Measurements from ENCODE around the gene ABRACL.
"Not testable (repeated sequence)": the region's sequence is repeated elsewhere in the genome, so short reads cannot be mapped to it uniquely, and the experiment has no call there.

The ABRACL gene

DNA sequence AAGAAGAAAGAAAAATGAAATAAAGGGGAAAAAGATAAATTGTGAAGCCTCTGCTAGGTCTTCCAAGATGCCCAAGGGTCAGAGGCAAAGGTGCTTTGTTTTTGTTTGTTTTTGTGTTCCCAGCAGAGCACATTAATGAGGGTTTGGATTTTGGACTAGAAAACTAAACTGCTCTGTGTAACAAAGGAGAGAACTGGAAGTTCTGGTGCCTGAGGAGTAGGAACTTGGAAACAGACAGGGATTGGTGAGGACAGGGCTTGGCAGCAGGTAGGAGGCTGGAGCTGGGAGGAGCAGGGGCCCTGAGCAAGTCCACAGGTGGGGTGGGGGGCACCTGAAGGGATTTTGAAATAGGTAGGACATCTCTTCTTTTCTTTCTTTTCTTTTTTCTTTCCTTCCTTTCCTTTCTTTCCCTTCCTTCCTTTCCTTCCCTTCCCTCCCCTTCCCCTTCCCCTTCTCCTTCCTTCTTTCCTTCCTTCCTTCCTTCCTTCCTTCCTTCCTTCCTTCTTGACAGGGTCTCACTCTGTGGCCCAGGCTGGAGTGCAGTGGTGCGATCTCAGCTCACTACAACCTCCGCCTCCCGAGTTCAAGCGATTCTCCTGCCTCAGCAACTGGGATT is 15.3 kb upstream of the ABRACL start:
- DNase-seq, result no peak

- no peak for DNase-seq
These were observed 13.6 kb upstream of the ABRACL start for GRCh38 chr6:139014945-139015344.

GRCh38 chr6:139016337-139017213 is 12.0 kb upstream of the ABRACL start:
- peak; percentile 53 for DNase-seq

DNA sequence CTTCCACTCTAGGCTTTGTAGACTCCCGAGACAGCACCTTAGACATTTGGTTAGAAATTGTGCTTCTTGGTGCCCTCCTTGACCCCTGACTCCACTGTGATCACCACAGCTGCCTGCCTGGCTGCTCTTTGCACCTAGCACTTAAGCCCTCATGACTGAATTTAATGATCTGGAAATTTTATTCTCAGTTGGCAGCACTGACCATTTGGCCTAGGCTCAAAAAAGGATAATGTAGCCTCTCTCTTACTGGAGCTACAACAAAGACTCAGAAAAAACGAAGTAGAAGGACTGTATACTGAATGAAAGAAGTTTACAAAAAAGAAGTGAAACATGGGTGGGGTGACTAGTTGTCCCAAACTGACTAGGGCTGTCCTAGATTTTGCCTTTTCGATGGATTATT is 11.3 kb upstream of the ABRACL start:
- no peak for DNase-seq

GRCh38 chr6:139019722-139020121 is 8.8 kb upstream of the ABRACL start:
- no peak for DNase-seq

GRCh38 chr6:139020689-139021088 is 7.9 kb upstream of the ABRACL start:
- no peak for DNase-seq

DNA sequence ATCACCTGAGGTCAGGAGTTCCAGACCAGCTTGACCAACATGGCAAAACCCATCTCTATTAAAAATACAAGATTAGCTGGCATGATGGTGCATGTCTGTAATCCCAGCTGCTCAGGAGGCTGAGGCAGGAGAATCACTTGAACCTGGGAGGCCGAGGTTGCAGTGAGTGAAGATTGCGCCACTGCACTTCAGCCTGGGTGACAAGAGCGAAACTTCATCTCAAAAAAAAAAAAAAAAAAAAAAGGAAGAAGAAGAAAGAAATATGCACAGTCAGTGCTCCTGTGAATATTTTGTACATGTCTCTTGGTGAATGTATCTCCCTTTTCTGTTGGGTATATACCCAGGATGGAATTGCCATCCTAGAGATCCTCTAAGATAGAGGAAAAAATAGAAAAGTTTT is 3.1 kb upstream of the ABRACL start:
- DNase-seq, result peak; percentile 54

GRCh38 chr6:139027620-139028182 is 844 bp upstream of the ABRACL start:
- peak; percentile 54 for DNase-seq

DNA sequence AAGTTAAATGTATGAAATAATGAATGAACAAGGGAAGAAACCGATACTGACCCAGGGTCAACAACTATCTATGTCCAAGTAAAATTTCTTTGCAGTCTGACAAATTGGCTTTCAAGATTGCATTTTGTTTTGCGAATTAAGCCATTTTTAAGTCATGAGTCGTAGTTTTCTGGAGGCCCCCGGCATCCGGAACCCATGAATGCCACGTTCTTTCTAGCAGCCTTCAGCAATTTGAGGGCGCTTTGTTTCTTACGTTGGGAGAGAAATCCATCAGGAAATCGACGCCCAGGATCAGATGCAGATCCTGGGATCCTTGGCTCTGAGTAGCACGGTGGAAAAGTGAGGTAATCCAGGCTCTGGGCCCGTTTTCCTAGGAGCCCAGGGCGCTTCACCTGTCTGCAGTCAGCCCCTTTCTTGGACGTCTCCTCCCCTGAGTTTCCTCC is 309 bp upstream of the ABRACL start:
- DNase-seq, result peak; percentile 29

DNA sequence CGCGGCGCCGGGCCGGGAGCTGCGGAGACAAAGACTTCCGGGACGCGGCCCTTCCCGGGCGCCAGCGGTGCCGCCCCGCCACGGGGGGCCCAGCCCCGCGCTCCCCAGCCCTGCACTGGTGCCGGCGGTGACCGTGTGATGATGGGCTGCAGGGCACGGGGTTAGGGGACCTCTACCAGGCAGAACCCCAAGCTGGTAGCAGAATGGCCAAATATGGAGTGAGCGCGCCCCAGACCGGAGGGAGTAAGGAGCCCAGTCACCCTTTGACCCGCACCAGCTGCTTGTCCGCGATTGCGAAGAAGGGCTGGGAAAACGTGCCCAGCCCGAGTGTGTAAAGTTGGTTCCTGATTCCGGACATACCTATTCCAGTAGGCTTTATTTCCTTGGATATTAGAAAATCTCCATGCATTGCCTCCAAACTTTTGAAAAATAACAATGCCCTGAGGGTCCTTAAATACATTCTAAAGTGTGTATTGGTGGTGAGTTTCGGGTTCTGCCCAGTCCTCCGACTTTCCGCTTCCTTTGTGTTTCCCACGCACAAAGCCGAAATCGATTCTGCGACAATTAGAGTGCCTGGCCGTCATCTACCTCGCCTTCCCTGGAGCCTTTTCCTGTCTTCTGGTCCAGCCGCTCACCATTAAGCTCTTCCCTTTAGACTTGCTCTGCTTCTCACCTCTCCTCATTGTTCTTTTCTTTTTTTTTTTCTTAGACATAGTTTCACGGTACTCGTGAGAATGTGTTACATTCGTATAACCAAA is 1.1 kb downstream of the ABRACL start:
- DNase-seq, result peak; percentile 71

DNA sequence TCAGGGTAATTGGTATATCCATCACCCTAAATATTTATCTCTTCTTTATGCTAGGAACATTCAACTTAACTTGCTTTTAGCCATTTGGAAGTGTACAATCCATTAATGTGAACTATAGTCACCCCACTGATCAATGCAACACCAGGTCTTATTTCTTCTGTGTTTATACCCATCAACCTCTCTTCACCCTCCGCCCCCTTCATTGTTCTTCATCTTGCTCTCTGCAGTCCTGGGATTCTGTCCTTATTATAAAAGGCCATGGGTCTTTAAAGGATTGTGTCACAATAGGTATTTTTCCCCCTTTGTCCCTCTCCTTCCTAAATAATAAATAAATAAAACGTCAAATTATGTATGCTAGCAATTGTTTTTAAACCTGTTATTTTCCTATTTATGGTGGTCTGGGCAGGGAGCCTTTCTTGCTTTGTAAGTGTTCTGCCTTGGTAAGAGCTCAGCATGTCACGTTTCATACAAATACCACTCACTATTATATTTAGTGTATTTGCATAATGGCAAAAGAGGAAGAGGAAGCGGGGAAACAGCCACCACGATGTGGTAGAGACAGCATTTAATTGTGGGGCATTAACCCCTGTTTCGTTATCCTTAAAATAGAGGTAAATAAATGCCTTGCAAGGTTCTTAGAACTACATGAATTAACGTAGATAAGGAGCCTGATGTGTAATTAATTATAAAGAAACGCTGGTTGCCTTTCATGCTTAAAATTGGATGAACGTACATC is 1.9 kb downstream of the ABRACL start:
- peak; percentile 77 for DNase-seq

DNA sequence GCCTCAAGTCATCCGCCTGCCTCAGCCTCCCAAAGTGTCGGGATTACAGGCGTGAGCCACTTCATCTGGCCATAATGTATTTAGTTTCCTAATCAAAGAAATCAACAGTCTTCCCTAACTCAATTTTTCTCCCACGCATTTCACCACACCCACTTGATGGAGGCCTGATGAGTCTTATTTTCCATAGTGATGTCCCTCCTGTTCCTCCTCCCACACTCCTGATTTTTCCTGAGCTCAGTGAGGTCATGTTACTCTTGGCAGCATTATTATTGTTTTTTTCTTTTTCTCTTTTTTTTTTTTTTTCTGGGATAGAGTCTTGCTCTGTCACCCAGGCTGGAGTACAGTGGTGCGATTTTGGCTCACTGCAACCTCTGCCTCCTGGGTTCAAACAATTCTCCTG is 8.9 kb downstream of the ABRACL start:
- DNase-seq, result peak; percentile 11

DNA sequence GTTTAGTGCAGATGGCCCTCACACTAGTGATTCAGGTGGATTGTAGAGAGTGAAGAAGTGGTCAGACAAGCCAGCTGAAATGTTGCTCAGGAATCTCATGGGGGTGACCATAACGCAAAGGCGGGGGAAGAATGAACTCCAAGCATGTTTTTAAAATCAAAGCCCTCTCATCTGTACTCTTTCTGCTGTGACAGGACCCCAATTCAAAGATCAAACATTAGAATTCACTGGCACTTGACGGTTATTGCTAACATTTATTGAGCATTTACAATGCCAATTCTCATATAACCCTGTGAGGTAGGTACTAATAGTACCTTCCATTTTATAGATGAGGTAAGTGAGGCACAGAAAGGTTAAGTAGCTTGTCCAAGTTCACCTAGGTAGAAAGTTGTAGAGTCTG is 15.7 kb downstream of the ABRACL start:
- no peak for DNase-seq

GRCh38 chr6:139047677-139048076 is 19.1 kb downstream of the ABRACL start:
- no peak for DNase-seq

- peak; percentile 16 for DNase-seq
These were observed 20.4 kb downstream of the ABRACL start for GRCh38 chr6:139048912-139049311.

- not testable (repeated sequence) for DNase-seq
These were observed 21.7 kb downstream of the ABRACL start for GRCh38 chr6:139050131-139050769.

- no peak for DNase-seq
These were observed 22.3 kb downstream of the ABRACL start for GRCh38 chr6:139050770-139051313.

DNA sequence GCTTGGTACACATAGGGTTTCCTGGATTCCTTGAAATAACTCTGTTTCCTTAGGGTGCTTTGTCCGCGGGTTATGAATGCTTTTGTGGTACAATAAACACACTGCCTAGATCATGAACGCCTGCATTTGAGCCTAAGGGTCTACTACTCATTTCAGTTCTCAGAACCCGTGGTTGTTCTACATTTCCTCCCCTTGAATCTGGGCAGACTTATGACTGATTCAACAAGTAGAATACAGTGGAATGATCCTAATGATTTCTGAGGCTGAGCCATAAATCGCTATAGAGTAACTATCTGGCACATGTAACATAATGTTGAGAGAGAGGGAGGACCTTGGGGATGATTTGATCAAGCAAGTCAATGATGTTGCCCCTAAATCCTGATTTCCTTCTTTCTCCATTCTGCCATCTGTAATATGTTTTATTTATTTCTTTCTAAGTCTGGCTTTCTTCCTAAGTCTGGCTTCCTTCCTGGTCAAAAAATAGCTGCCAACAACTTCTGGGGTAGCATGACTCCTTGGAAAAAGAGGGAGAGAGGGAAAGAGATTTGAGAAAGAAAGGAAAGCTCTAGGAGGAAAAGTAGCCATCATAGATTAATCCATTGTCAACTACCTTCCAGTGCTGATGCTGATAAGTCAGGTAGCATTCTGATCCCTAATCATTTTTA is 23.0 kb downstream of the ABRACL start:
- DNase-seq, result no peak

GRCh38 chr6:139053382-139053781 is 24.8 kb downstream of the ABRACL start:
- no peak for DNase-seq

DNA sequence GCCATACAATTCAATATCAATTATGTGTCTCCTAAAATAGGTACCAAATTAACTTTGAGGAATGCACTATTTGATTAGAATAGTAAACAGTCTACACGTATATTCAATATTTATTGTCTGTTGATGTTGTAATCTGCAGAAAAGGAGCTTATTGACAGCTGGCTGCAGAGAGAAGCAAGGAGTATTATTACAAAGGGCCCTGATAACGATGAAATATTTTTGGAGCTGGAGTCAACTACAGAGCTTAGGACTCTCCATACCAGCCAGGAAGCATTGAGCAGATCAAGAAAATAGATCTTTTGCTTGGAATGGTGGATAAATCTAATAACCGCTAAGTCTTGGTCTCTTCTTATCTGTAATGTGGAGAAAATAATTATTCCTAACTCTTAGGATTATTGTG is 25.5 kb downstream of the ABRACL start:
- no peak for DNase-seq

GRCh38 chr6:139055709-139056108 is 27.2 kb downstream of the ABRACL start:
- DNase-seq, result no peak

All from inflammatory macrophage treated with lipopolysaccharide for 4 hours (primary cell).